HG02973 (cell line): Measurements from ENCODE around the gene LLGL2.
"Not testable (repeated sequence)": the region's sequence is repeated elsewhere in the genome, so short reads cannot be mapped to it uniquely, and the experiment has no call there.

ENCODE experiments used
- ATAC-seq: cut with Tn5 transposase; IDR thresholded peaks from one replicate; pipeline ENCODE4 v1.9.1; 2021; ENCODE audit warnings: moderate library complexity; ENCODE audit not compliant: unreplicated experiment

The LLGL2 gene

GRCh38 chr17:75507733-75508719 is 17.5 kb upstream of the LLGL2 start:
- ATAC-seq: no peak

GRCh38 chr17:75508931-75509361 is 16.6 kb upstream of the LLGL2 start:
- no peak for ATAC-seq

GRCh38 chr17:75509528-75510258 is 15.8 kb upstream of the LLGL2 start:
- no peak for ATAC-seq

- no peak for ATAC-seq
These were observed 14.3 kb upstream of the LLGL2 start for GRCh38 chr17:75511270-75511609.

GRCh38 chr17:75511610-75512575 is 13.6 kb upstream of the LLGL2 start:
- ATAC-seq: no peak

- ATAC-seq: no peak
These were observed 12.4 kb upstream of the LLGL2 start for GRCh38 chr17:75512926-75513640.

- no peak for ATAC-seq
These were observed 11.9 kb upstream of the LLGL2 start for GRCh38 chr17:75513641-75514000.

- ATAC-seq: no peak
These were observed 11.1 kb upstream of the LLGL2 start for GRCh38 chr17:75514299-75514918.

- ATAC-seq: peak; percentile 2
These were observed 10.5 kb upstream of the LLGL2 start for GRCh38 chr17:75514919-75515495.

- peak; percentile 38 for ATAC-seq
These were observed 9.8 kb upstream of the LLGL2 start, which contains the start of gene CASKIN2 for GRCh38 chr17:75515496-75516254. CASKIN2 (minus strand) TSS chr17:75515537; CDS start chr17:75513804, 1,733 bp downstream.

GRCh38 chr17:75516255-75516618 is 9.3 kb upstream of the LLGL2 start, which contains the start of gene TSEN54:
TSEN54 (plus strand) TSS chr17:75516528; CDS start chr17:75516561, 33 bp downstream.
- ATAC-seq: peak; percentile 58

- peak; percentile 10 for ATAC-seq
These were observed 8.7 kb upstream of the LLGL2 start for GRCh38 chr17:75516619-75517296.

GRCh38 chr17:75517297-75517865 is 8.1 kb upstream of the LLGL2 start:
- ATAC-seq: no peak

- ATAC-seq: no peak
These were observed 7.3 kb upstream of the LLGL2 start for GRCh38 chr17:75518201-75518600.

GRCh38 chr17:75518983-75519537 is 6.4 kb upstream of the LLGL2 start:
- ATAC-seq: no peak

- ATAC-seq: not testable (repeated sequence)
These were observed 5.1 kb upstream of the LLGL2 start for GRCh38 chr17:75520413-75520812.

- ATAC-seq: no peak
These were observed 4.2 kb upstream of the LLGL2 start for GRCh38 chr17:75521290-75521689.
